ENCODE measurements around the gene NPM3.
A peak's percentile ranks its signal among the peaks of the same experiment; 100 is the strongest.
"Not testable (repeated sequence)": the region's sequence is repeated elsewhere in the genome, so short reads cannot be mapped to it uniquely, and the experiment has no call there.

NPM3 gene

DNA sequence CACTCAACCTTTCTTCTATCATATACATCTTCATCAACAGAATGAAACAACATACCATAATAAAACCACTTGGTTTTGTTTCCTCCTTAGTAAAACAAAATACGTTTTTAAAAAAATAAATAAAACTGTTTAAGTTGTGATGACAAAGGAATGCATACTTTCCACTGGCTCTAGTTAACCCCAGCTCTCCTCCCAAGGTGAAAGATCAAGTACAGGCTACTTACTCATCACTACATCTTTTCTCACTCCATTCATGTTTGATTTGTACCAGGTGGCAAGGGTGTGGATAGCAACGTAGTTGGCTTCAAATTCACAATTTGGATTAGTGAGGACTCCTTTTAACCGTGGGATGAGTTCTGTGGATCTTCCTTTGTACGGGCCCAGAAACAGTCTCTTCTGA, 20.3 kb upstream of the NPM3 start:
- no peak for DNase-seq

DNA sequence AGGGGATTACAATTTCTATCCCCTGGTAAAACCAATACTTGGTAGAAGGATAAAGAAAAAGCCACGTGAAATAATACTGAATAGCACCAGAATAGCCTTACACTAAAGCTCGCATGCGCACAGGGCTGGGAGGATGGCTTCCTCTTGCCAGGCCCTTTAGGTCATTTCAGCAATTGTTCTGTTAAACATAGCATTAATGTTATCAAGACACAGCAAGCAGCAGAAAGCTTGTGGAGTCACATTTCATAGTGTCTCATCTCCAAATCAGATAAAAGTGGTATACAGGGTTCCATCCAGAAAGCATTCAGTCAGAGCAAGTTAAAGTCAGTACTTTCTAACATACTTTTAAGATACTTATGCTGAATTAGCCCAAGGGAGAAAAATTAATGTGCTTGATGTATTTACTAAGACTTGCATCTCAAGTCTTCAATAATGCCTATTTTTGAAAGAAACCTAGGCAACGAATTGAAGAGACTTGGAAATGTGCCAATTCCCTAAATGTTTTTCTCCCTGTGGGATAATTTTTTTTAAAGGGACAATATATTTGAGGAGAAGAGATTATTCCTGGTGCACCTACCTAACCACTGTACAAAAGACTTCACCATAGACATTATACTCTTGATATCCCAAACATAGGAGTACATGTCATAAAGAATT, 14.3 kb upstream of the NPM3 start:
- no peak for DNase-seq

GRCh38 chr10:101793526-101793925, 10.3 kb upstream of the NPM3 start:
- no peak for DNase-seq

DNA sequence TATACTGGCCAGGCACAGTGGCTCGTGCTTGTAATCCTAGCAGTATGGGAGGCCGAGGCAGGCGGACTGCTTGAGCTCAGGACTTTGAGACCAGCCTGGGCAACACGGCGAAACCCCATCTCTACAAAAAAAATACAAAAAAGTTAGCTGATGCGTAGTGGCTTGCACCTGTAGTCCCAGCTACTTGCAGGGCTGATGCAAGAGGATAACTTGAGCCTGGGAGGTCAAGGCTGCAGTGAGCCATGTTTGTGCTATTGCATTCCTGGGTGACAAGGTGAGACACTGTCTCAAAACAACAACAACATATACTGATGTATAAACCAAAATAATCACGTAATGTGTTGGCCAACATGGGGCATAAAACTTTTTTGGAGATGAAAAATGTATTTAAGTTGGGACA, 6.4 kb upstream of the NPM3 start:
- no peak for DNase-seq

DNA sequence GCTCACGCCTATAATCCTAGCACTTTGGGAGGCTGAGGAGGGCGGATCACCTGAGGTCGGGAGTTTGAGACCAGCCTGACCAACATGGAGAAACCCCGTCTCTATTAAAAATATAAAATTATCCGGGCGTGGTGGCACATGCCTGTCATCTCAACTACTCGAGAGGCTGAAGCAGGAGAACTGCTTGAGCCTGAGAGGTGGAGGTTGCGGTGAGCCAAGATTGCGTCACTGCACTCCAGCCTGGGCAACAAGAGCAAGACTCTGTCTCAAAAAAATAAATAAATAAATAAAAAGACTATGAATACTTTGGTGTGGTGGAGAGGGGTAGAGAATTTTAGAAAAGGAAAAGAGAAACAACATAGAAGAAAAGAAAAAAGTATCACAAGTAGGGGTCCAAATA, 6.0 kb upstream of the NPM3 start:
- not testable (repeated sequence) for DNase-seq

- no peak for DNase-seq
Measured at GRCh38 chr10:101785801-101786200, 2.6 kb upstream of the NPM3 start.

GRCh38 chr10:101784558-101784957, 1.3 kb upstream of the NPM3 start:
- no peak for DNase-seq

- DNase-seq = no peak
Measured at GRCh38 chr10:101783736-101784118, 481 bp upstream of the NPM3 start.

- no peak for DNase-seq
Measured at GRCh38 chr10:101781984-101782810, 1.0 kb downstream of the NPM3 start.

DNA sequence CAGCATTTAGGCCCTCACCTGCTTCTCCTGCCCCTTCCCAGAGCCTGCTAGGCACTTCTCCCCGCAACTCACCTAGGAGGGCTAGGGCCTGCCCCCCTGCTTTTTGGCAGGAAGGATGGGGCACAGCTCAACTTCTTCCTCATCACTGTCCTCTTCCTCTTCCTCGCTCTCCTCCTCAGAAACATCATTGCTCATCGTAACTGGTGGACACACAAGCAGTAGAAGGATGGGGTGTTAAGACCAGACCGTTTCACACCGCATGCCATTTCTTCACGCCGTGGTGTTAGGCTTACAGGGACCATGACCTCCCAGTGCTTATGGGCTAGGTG, 1.6 kb downstream of the NPM3 start:
- no peak for DNase-seq

- DNase-seq = peak; percentile 74 to 83
Measured at GRCh38 chr10:101780818-101781654, 2.2 kb downstream of the NPM3 start.

GRCh38 chr10:101780187-101780817, 2.9 kb downstream of the NPM3 start:
- no peak for DNase-seq

GRCh38 chr10:101779544-101780186, 3.6 kb downstream of the NPM3 start:
- DNase-seq = peak; percentile 8 to 31

DNA sequence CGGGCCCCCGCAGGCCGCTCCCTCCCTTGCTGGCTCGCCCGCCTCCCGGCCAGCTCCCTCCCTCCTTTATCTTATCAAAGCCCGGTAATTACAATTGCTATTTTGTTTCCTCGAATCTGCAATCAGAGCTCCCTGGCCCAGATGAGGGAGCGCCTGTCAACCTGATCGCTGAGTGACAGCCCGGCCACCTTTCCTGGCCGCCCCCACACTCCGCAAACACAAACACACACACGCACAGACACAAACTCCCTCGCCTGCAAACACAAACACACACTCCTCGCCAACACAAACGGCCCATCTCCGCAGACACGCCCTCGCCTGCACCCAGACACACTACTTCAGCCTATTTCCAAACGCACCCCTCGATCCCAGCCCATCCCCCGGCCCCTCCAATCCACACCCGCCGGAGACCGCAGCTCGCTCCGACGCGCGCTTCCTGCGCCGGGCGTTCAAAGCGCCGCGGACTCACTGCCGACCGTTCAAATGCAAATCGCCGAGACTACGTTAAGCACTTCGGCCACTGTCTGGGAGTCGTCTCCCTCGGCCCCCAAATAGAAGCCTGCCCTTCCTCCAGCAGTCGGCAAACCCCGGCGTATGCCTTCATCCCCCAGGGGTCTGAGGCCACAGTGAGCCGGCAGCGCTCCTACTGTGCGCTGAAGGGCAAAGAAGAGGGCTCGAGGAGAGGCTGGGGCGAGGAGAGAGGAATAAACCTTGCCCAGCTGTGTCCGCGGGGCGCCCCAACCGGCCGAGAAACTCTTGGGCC, 4.3 kb downstream of the NPM3 start:
- no peak for DNase-seq

DNA sequence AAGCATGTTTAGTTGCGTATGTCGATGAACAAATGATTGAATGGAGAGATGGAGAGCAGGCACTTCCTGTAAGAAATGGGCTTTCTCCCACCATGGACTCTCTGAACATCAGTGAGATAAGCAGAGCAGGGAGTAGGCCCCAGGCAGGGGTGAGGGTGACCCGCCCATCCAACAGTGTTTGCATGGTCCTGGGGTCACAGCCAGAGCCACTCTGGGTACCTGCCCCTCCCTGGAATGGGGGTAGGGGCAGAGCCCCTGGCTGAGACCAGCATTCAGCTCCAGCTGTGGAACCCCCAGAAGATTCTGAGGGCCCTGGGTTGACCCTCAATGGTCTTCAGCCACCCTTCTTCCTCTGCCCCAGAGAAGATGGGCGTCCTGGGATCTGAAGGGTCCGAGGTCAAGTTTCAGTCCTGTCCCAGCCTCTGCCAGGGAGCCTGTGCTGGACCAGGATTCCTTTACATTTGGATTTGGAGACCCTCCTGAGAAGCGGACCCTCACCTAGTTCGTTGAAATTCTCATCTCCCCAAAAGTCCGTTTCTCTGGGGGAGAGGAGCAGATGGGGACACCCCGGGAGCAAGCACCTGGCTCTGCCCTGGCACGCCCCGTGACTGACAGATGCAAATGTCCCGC, 5.0 kb downstream of the NPM3 start:
- DNase-seq = no peak

GRCh38 chr10:101777619-101778145, 5.6 kb downstream of the NPM3 start:
- DNase-seq = no peak

- DNase-seq = no peak
Measured at GRCh38 chr10:101776161-101776817, 7.0 kb downstream of the NPM3 start.

GRCh38 chr10:101775273-101776160, 7.7 kb downstream of the NPM3 start, which contains the start of gene FGF8:
FGF8 (minus strand) TSS chr10:101776114; CDS start chr10:101775900, 214 bp downstream.
- no peak for DNase-seq

DNA sequence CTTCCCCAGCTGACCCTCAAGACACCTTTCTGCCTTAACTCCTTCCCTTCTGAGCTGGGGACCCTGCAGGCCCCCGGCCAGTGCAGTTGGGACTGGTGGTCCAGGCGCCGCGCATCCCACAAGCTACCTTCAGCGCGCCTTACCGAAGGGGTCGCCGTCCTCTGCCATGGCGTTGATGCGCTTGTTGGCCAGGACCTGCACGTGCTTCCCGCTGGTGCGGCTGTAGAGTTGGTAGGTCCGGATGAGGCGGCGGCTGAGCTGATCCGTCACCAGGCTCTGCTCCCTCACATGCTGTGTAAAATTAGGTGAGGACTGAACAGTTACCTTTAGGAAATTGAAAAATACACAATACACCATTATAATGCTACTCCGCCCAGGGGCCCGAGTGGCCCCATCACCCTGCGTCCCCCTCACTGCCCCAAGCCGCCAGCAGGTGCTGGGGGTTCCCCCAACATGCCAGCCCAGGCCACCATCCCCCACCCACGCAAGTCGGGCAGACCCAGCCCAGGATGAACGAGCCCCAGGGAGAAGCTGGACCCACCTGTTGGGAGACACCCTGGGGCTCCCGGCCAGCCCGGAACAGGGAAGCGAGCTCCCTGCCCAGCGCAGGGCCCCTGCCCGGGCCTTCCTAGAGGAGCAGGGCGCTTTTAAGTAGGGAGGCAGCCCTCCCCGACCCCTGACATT, 8.5 kb downstream of the NPM3 start:
- no peak for DNase-seq
